Skeletal muscle cell (primary cell): Measurements from ENCODE around the gene WFDC1.

Source experiments
- DNase-seq: peaks from one replicate; pipeline ENCODE4 v3.0.0-alpha.2; 2010; ENCODE audit warnings: low read depth
- H3K4me3 ChIP-seq: 2 replicates; pipeline ENCODE4 v1.5.1; 2011; ENCODE audit warnings: low read depth, mild to moderate bottlenecking, control low read depth, low read length, moderate library complexity

WFDC1 gene

GRCh38 chr16:84271037-84271436 lies 23.6 kb upstream of the WFDC1 start:
- no peak for DNase-seq
- H3K4me3 ChIP-seq, result no peak overlapping the region

DNA sequence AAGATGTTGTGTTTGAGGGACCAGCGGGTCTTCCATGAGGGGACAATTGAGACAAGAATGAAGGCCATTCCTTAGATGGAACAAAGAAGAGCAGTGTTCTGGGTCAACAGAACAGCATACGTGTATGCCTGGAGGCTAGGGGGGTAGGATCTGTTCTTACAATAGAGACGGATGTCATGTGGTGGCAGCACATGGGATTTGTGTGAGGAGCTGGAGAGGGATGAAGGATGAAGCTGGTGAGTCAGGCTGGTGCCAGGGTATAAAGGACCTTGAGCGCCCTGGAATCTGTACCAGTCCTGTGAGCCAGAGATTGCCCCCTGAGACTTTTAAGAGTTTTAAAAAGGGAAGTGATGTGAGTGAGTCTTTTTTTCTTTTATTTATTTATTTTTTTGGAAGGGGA lies 22.8 kb upstream of the WFDC1 start:
- DNase-seq, result no peak
- no peak overlapping the region for H3K4me3 ChIP-seq

- DNase-seq, result no peak
- H3K4me3 ChIP-seq, result no peak overlapping the region
Measured at GRCh38 chr16:84272740-84273320, 21.8 kb upstream of the WFDC1 start.

DNA sequence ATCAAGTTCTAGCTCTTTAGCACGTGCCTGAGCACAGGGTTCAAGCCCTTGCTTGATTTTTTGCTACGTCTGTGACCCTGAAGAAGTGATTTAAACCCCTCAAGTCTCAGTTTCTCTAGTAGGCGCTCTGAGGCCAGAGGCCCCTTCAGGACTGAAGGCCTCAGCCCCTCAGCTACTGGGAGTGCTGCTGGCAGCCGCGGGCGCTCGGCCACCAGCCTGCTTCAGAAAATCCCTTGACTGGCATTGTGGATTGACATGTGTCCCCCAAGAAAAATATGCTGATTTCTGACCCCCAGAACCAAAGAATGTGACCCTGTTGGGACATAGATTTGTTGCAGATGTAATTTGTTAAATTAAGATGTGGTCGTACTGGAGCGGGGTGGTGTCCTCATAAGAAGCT lies 20.2 kb upstream of the WFDC1 start:
- H3K4me3 ChIP-seq, result no peak overlapping the region
- DNase-seq, result no peak

GRCh38 chr16:84275585-84276151 lies 19.0 kb upstream of the WFDC1 start:
- H3K4me3 ChIP-seq, result no peak overlapping the region
- DNase-seq, result no peak

GRCh38 chr16:84277244-84277823 lies 17.3 kb upstream of the WFDC1 start:
- H3K4me3 ChIP-seq, result no peak overlapping the region
- DNase-seq, result no peak

DNA sequence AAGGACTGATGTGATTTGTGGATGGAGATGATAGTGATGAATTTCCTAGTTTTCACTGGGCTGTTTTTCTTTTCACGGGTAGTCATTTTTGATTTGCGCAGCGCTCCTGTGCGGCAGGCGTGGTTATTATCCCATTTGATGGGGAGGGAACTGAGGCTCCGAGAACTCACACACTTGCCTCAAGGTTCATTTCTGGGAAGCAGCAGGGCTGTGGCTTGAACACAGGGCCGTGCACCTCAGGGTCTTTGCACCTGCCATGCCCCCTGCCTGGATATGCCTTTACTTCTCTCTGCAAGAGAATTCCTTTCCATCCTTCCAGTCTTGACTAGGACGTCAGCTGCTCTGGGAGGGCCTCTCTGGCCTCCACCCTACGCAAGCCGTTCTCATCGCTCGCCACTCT lies 16.3 kb upstream of the WFDC1 start:
- H3K4me3 ChIP-seq, result no peak overlapping the region
- DNase-seq, result no peak

GRCh38 chr16:84278968-84279367 lies 15.7 kb upstream of the WFDC1 start:
- no peak overlapping the region for H3K4me3 ChIP-seq
- no peak for DNase-seq

DNA sequence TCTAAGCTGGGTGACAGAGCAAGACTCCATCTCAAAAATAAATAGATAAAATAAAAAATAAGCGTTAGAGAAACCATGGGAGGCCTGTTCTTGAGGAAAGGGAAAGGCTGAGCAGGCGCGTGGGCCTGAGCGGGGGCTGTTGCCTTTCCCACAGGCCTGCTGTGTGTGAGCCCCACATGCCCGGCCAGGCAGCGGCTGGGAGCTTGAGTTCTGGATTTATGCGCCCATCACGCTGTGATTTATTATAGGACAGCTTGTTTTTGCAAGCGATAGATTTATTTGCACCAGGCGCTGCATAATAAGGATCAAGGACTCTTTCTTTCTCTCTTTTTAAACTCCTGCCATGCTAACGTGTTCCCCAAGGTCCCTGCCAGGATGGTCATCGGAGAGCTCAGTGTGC lies 14.8 kb upstream of the WFDC1 start:
- DNase-seq, result no peak
- H3K4me3 ChIP-seq, result no peak overlapping the region

GRCh38 chr16:84281074-84281473 lies 13.6 kb upstream of the WFDC1 start:
- no peak for DNase-seq

DNA sequence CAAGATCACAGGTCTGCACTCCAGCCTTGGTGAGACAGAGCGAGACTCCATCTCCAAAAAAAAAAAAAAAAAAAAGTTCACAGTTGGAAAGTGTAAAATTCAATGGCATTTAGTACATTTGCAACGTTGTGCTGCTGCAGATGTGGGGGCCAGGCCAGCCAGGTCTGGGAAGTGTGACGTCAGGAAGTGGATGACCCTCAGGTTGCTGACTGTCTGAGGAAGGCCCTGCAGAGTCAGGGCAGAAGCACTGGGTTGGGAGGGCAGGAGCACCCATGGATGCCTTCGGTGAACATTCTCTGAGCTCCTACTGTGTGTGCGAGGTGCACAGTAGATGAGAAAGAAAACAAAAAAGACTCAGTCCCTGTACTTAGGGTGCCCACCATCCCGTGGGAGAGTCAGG lies 12.1 kb upstream of the WFDC1 start:
- no peak overlapping the region for H3K4me3 ChIP-seq

More at GRCh38 chr16:84281074-84281473, 13.6 kb upstream of the WFDC1 start:
- no peak overlapping the region for H3K4me3 ChIP-seq

GRCh38 chr16:84283314-84284153 lies 11.1 kb upstream of the WFDC1 start:
- H3K4me3 ChIP-seq, result no peak overlapping the region
- DNase-seq, result no peak

More for the DNA sequence above, 12.1 kb upstream of the WFDC1 start:
- DNase-seq, result no peak

- DNase-seq, result no peak
Measured at GRCh38 chr16:84284154-84284722, 10.4 kb upstream of the WFDC1 start.

DNA sequence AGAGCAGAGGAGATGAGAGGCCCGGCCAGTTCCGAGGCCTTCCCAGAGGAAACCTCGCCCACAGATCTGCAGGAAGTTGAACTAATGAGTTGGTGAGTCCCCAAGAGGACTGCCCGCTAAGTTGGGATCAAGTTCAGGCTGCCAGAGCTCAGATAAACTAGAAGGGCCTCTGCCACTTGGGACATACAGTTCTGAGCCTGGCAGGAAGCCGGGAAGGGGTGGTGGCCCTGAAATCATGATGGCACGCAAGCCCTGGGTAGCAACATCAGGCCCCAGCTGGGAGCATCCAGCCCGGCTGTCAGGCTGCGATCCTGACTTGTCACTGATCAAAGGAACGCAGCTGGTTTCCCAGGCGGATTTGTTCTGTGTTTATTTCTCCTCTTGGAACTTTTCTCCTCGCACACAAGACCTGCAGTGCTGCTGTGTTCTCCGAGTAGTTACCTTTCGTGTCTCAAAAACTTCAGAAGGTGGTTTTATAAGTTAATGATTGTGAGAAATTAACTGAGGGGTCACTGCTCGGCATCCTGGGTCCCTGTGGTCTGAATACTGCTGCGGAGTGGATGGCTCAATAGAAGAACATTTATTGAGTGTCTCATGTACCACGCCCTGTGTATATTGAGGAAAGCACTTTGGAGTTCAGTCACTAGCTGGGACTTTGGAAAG lies 8.0 kb upstream of the WFDC1 start:
- H3K4me3 ChIP-seq, result no peak overlapping the region
- DNase-seq, result no peak

More at GRCh38 chr16:84284154-84284722, 10.4 kb upstream of the WFDC1 start:
- H3K4me3 ChIP-seq, result no peak overlapping the region

GRCh38 chr16:84288902-84289301 lies 5.8 kb upstream of the WFDC1 start:
- DNase-seq, result no peak
- H3K4me3 ChIP-seq, result no peak overlapping the region

- no peak for DNase-seq
- no peak overlapping the region for H3K4me3 ChIP-seq
Measured at GRCh38 chr16:84291226-84291625, 3.5 kb upstream of the WFDC1 start.

GRCh38 chr16:84292011-84292410 lies 2.7 kb upstream of the WFDC1 start:
- no peak overlapping the region for H3K4me3 ChIP-seq
- no peak for DNase-seq

DNA sequence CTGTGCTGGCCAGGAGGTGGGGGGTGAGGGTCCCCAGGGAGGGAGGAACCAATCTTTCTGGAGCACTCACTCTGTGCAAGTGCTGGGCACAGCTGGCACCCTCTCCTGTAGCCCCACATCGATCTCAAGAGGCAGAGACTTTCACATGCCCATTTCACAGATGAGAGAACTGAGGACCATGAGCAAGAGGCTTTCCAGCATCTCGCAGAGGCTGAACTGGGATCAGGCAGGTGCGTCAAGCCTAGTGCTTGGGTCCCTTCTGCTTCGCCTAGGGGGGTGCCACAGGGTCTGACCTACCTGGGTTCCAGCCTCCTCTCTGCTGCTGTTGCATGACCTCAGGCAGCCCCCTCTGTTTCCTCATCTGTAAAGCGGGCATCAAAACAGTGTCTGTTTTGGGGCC lies 1.3 kb upstream of the WFDC1 start:
- DNase-seq, result no peak
- no peak overlapping the region for H3K4me3 ChIP-seq

DNA sequence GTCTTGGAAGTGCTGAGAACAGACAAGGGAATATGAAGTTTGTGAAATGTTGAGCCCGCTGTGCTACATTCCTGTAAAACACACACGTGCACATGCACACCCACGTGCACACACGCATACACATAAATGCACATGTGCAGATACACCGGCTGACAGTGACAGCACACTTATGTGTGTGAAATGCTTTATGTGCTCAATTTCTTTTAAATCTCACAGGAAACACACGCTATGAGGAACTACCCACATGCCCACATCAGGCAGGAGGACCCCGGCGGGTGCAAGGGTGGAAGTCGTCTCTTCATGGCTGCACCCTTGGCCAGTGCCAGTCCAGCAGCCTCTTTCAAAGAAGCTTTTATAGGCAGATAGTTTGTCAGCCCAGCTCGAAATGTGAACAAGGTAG lies 561 bp upstream of the WFDC1 start:
- DNase-seq, result no peak
- no peak overlapping the region for H3K4me3 ChIP-seq
